HUES6 (cell line): ENCODE measurements around the gene RPL35.

Source experiments
- H3K27ac ChIP-seq: 2 replicates; pipeline ENCODE4 v1.7.0; 2013; ENCODE audit warnings: low read depth, mild to moderate bottlenecking, low read length, inconsistent platforms
- H3K27me3 ChIP-seq: 2 replicates; pipeline ENCODE4 v1.6.1; 2013; ENCODE audit warnings: low read length; ENCODE audit not compliant: control insufficient read depth, insufficient read depth
- H3K36me3 ChIP-seq: 2 replicates; pipeline ENCODE4 v1.6.1; 2013; ENCODE audit warnings: low read length; ENCODE audit not compliant: control insufficient read depth, insufficient read depth
- H3K4me1 ChIP-seq: 2 replicates; pipeline ENCODE4 v1.6.1; 2013; ENCODE audit warnings: low read length; ENCODE audit not compliant: control insufficient read depth, insufficient read depth
- H3K4me3 ChIP-seq: 2 replicates; pipeline ENCODE4 v1.5.1; 2013; ENCODE audit warnings: low read depth, low read length
- H3K9ac ChIP-seq: one replicate; pipeline ENCODE4 v1.6.1; 2013; ENCODE audit warnings: mild to moderate bottlenecking, low read length
- H3K9me3 ChIP-seq: 2 replicates; pipeline ENCODE4 v1.6.1; 2013; ENCODE audit warnings: low read depth, low read length; ENCODE audit not compliant: control insufficient read depth, insufficient read depth

RPL35 gene

DNA sequence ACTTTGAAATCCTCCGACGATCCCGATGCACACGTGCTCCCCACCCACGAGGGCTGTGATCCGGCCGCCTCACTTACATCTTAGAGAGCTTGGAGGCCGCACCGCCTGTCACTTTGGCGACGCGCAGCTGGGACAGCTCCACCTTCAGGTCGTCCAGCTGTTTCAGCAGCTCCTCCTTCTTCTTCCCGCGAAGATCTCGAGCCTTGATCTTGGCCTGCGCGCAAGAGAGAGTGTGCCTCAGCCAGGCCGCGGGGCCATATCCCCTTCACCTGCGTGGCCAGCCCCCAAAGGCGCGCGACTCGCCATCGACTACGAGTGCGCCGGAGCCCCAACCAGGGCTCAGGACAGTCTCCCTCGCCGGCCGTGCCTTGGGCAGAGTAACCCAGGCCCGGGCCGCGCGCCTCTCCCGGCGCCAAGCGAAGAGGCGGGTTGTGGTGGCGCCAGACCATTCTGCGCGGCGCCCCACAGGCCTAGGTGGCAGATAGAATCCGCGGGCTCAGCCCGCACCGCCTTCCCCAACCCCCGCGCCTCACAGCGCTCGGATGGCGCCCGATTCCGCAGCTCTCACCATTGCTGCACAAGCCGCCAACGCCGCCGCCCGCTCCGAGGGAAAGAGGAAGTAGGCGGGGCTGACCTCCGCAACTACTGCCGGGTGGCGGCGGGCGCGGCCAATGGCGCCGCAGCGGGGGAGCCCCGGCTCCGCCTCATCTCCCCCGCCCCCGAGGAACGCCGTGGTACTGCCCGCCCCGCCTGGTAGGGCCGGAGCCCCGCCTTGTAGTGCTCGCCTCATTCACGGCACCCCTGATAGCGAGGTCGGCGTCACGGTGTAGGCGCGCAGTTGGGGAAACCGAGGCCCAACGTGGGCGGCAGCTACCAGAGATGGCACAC, at the start of gene RPL35, which contains the start of gene ARPC5L:
TSS of gene RPL35 (minus strand) at position 616 of the 888 bp plus-strand sequence. CDS start at position 571, 45 bp downstream.
TSS of gene ARPC5L (plus strand) at position 789 of the 888 bp plus-strand sequence. CDS start 7,161 bp downstream, outside the sequence.
- peak within 1 kb of the TSS; percentile 89 for H3K4me3 ChIP-seq
- H3K27me3 ChIP-seq: no peaks in the 10 kb centered on the region
- peaks cover 7% of the 10 kb centered on the region for H3K4me1 ChIP-seq
- peak within 1 kb of the TSS; percentile 99 for H3K27ac ChIP-seq
- H3K9ac ChIP-seq: peak within 1 kb of the TSS; percentile 100
- no peaks in the 10 kb centered on the region for H3K9me3 ChIP-seq
- H3K36me3 ChIP-seq: peaks cover 48% of the 10 kb centered on the region

GRCh38 chr9:124908098-124908497, 46.3 kb upstream of the RPL35 start:
- Histone ChIP-seq H3K9ac (no peak overlapping the region), H3K27me3 (no peaks in the 10 kb centered on the region), H3K4me1 (no peaks in the 10 kb centered on the region), H3K36me3 (peaks cover 19% of the 10 kb centered on the region), H3K4me3 (no peak overlapping the region), H3K27ac (no peak overlapping the region), H3K9me3 (no peaks in the 10 kb centered on the region)

DNA sequence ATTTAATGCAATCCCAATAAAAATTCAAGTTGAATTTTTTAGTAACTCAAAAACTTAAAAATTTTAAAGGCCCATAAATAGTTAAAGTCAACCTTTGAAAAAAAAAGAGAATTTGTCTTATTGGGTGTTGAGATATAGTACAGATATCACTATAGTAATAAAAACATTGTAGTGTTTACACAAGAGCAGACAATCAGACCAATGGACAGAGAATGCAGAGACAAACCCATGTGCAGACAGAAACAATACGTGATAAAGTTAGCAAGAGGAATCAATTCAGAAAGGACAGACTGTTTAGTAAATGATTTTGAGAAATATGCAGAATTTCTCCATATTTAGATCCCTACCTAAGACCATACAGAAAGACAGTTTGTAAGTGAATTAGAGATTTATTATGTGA, 45.2 kb upstream of the RPL35 start:
- Histone ChIP-seq H3K4me3 (no peak overlapping the region), H3K27ac (no peak overlapping the region), H3K36me3 (peaks cover 16% of the 10 kb centered on the region), H3K9ac (no peak overlapping the region), H3K27me3 (no peaks in the 10 kb centered on the region), H3K4me1 (no peaks in the 10 kb centered on the region), H3K9me3 (no peaks in the 10 kb centered on the region)

DNA sequence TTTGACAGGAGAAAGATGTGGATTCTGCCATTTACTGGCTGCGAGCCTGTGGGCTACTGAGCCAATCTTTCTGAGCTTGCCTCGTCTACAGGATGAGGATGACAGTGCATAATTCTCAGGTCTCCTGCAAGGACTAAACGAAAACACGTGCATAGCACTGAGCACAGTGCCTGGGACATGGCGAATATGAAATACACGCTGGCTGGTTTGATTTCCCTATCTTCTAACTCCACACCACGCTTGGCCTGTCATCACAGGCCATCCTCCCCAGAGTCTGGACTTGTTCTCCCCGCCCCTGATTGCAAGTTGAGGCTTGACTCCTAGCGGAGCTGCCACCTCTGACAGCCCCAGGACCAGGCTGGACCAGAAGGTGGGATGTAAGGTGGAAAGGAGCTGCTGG, 38.1 kb upstream of the RPL35 start:
- Histone ChIP-seq H3K4me3 (no peak overlapping the region), H3K27ac (no peak overlapping the region), H3K9me3 (no peaks in the 10 kb centered on the region), H3K9ac (no peak overlapping the region), H3K36me3 (peaks cover 20% of the 10 kb centered on the region), H3K27me3 (no peaks in the 10 kb centered on the region), H3K4me1 (no peaks in the 10 kb centered on the region)

DNA sequence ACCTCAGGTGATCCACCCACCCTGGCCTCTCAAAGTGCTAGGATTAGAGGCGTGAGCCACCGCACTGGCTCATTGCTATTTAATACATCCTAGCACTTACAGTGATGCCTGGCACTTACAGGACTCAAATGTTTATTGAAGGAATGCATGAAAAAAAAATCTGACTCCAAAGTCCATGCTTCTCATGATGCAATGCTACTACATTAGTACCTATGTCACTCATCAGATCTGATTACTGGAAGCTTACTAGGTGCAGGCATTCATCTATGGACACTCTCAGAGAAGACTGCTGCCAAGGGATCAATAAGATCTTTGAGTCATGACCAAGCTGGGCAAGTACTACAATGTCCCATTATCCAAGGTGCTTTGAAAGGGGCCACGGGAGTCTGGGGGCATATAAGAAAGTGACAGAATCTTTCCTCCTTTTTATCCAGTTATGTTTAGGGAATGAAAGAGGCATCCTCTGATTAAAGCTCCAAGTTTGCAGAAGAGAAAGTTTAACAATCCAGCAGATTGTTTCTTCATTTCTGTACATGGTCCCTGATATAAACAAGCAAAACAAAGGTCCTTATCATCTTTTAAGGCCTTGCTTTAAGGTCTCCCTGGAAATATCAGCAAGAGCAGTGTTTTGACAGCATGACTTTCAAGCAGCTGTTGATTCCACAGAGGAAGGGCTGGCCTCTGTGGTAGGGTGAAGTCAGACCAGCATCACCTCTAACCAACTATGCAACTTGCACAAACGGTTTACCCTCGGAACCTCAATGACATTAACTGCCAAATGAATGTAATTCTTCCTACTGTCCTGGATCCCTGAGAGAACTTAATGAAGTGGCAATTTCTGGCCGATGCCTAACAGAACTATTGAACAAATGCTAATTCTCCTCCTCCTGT, 36.1 kb upstream of the RPL35 start:
- H3K9ac ChIP-seq: no peak overlapping the region
- H3K9me3 ChIP-seq: no peaks in the 10 kb centered on the region
- no peaks in the 10 kb centered on the region for H3K4me1 ChIP-seq
- H3K4me3 ChIP-seq: no peak overlapping the region
- no peaks in the 10 kb centered on the region for H3K27me3 ChIP-seq
- H3K27ac ChIP-seq: no peak overlapping the region
- H3K36me3 ChIP-seq: peaks cover 25% of the 10 kb centered on the region

DNA sequence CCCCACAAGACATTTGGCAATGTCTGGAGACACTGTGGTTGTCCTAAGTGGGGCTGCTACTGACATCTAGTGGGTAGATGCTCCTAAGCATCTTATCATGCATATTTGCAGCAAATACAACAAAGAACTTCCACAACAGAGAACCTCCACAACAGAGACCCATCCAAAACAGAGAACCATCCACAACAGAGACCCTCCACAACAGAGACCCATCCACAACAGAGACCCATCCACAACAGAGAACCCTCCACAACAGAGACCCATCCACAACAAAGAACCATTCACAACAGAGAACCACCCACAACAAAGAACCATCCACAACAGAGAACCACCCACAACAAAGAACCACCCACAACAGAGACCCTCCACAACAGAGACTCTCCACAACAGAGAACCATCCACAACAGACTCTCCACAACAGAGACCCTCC, 33.0 kb upstream of the RPL35 start:
- Histone ChIP-seq H3K27ac (no peak overlapping the region), H3K4me3 (no peak overlapping the region), H3K9ac (no peak overlapping the region), H3K36me3 (peaks cover 36% of the 10 kb centered on the region), H3K4me1 (no peaks in the 10 kb centered on the region), H3K9me3 (no peaks in the 10 kb centered on the region), H3K27me3 (no peaks in the 10 kb centered on the region)

DNA sequence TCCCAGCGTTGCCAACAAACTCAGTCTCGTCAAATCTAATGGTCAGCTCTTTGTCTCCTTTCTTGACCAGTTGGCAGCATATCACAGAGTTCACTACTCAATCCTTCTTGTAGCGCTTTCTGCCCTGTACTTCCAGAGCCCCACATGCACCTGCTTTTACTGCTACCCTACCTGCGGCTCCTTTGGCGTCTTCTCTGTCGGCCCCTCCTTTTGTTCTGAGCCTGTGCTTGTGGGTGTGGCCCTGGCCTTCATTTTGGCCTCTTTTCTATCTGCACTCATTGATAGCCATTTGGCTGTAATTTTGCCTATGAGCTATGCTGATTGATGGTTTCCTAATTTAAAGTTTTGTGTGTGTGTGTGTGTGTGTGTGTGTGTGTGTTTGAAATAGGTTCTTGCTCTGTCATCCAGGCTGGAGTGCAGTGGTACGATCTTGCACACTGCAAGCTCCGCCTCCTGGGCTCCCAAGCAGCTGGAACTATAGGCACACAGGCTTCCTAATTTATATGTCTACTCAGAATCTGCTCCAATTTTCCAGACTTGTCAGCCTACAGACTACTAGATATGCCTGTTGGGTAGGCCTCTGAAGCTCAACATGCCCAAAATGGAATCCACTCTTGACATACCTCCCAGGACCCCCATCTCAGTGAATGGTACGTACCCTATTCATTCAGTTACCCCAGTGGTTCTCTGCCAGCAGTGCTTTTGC, 32.4 kb upstream of the RPL35 start:
- Histone ChIP-seq H3K9me3 (no peaks in the 10 kb centered on the region), H3K4me1 (no peaks in the 10 kb centered on the region), H3K27ac (no peak overlapping the region), H3K36me3 (peaks cover 36% of the 10 kb centered on the region), H3K4me3 (no peak overlapping the region), H3K9ac (no peak overlapping the region), H3K27me3 (no peaks in the 10 kb centered on the region)

DNA sequence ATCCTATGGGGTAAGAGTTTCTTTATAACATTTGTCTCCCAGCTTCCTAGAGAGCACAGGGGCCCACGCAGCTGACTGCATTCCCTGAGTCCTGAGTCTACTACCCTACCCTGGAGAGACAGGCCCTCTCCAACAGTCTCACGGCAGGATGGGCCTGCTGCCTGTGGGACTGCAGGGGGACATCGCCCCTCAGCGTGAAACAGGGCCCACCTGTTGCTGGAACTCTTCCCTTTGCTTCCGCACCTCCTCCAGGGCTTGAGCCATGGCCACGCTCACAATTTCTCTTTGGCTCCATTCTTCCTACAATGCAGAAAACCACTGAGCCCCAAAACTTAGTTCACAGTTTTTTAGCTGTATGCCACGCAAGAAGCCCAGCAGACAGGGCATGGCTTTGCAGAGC, 28.4 kb upstream of the RPL35 start:
- H3K36me3 ChIP-seq: peaks cover 47% of the 10 kb centered on the region
- no peak overlapping the region for H3K4me3 ChIP-seq
- no peaks in the 10 kb centered on the region for H3K27me3 ChIP-seq
- H3K4me1 ChIP-seq: no peaks in the 10 kb centered on the region
- H3K9ac ChIP-seq: no peak overlapping the region
- no peak overlapping the region for H3K27ac ChIP-seq
- no peaks in the 10 kb centered on the region for H3K9me3 ChIP-seq

DNA sequence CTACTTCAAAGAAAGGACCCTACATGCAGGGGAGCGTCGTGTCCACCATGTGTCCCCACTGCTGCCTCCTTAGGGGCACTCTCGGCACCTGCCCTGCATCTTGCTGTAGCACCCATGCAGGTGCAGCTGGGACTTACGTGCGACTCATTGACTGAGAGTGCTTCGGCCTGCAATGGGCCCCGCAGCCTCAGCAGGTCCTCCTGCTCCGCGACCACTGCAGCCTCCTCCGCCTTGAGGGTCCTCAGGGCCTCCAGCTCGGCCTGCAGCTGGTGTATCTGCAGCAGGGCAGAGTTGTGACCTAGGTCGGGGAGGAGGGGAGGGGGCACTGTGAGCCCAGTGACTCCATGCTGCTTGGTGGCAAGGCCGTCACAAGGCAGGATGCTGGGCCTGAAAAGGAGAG, 27.2 kb upstream of the RPL35 start:
- Histone ChIP-seq H3K4me3 (no peak overlapping the region), H3K27ac (no peak overlapping the region), H3K9ac (no peak overlapping the region), H3K36me3 (peaks cover 46% of the 10 kb centered on the region), H3K9me3 (no peaks in the 10 kb centered on the region), H3K4me1 (no peaks in the 10 kb centered on the region), H3K27me3 (no peaks in the 10 kb centered on the region)

GRCh38 chr9:124887832-124888231, 26.1 kb upstream of the RPL35 start:
- no peaks in the 10 kb centered on the region for H3K27me3 ChIP-seq
- no peak overlapping the region for H3K9ac ChIP-seq
- no peak overlapping the region for H3K27ac ChIP-seq
- peaks cover 42% of the 10 kb centered on the region for H3K36me3 ChIP-seq
- no peaks in the 10 kb centered on the region for H3K4me1 ChIP-seq
- H3K4me3 ChIP-seq: no peak overlapping the region
- no peaks in the 10 kb centered on the region for H3K9me3 ChIP-seq
